GM21528 (cell line): ENCODE measurements around the gene SLC29A1.
A peak's percentile ranks its signal among the peaks of the same experiment; 100 is the strongest.

Source experiments
- ATAC-seq: cut with Tn5 transposase; IDR thresholded peaks from one replicate; pipeline ENCODE4 v1.9.1; 2021; ENCODE audit warnings: mild to moderate bottlenecking, moderate library complexity; ENCODE audit not compliant: unreplicated experiment, low FRiP score

The SLC29A1 gene

GRCh38 chr6:44264154-44265006 is 41.0 kb downstream of the SLC29A1 start:
- ATAC-seq, result peak; percentile 31

GRCh38 chr6:44265007-44265721 is 41.8 kb downstream of the SLC29A1 start, which contains the start of gene NFKBIE:
NFKBIE (minus strand) TSS chr6:44265551; CDS start chr6:44265346, 205 bp downstream.
- peak; percentile 40 for ATAC-seq

- ATAC-seq, result no peak
These were observed 42.4 kb downstream of the SLC29A1 start for GRCh38 chr6:44265722-44266233.

- ATAC-seq, result no peak
These were observed 43.0 kb downstream of the SLC29A1 start for GRCh38 chr6:44266347-44266746.

GRCh38 chr6:44267252-44267651 is 43.9 kb downstream of the SLC29A1 start:
- ATAC-seq, result no peak

- no peak for ATAC-seq
These were observed 44.8 kb downstream of the SLC29A1 start for GRCh38 chr6:44268095-44268628.

- no peak for ATAC-seq
These were observed 46.0 kb downstream of the SLC29A1 start for GRCh38 chr6:44269178-44269920.

GRCh38 chr6:44269921-44270525 is 46.6 kb downstream of the SLC29A1 start, which contains the start of gene TMEM151B:
TMEM151B (plus strand) TSS chr6:44270450; CDS start chr6:44270743, 293 bp downstream.
- ATAC-seq, result no peak

- ATAC-seq, result no peak
These were observed 47.4 kb downstream of the SLC29A1 start for GRCh38 chr6:44270526-44271405.

- no peak for ATAC-seq
These were observed 48.0 kb downstream of the SLC29A1 start for GRCh38 chr6:44271406-44271723.

- ATAC-seq, result no peak
These were observed 48.5 kb downstream of the SLC29A1 start for GRCh38 chr6:44271914-44272313.

GRCh38 chr6:44272529-44272928 is 49.1 kb downstream of the SLC29A1 start:
- ATAC-seq, result no peak

- no peak for ATAC-seq
These were observed 49.7 kb downstream of the SLC29A1 start for GRCh38 chr6:44272999-44273566.

GRCh38 chr6:44273617-44274016 is 50.2 kb downstream of the SLC29A1 start:
- ATAC-seq, result no peak

GRCh38 chr6:44275271-44275748 is 51.9 kb downstream of the SLC29A1 start:
- ATAC-seq, result no peak

- no peak for ATAC-seq
These were observed 52.6 kb downstream of the SLC29A1 start for GRCh38 chr6:44275749-44276648.
